ENCODE data around the gene ITIH3. TPM values are rescaled to one million over a fixed set of nuclear protein-coding genes. Genes with fewer than 3 reads are reported as not detected.

The ITIH3 gene
- total and polyA plus RNA-seq, 2 experiments from 2014 or later = 63.3 to 66.9 TPM

DNA sequence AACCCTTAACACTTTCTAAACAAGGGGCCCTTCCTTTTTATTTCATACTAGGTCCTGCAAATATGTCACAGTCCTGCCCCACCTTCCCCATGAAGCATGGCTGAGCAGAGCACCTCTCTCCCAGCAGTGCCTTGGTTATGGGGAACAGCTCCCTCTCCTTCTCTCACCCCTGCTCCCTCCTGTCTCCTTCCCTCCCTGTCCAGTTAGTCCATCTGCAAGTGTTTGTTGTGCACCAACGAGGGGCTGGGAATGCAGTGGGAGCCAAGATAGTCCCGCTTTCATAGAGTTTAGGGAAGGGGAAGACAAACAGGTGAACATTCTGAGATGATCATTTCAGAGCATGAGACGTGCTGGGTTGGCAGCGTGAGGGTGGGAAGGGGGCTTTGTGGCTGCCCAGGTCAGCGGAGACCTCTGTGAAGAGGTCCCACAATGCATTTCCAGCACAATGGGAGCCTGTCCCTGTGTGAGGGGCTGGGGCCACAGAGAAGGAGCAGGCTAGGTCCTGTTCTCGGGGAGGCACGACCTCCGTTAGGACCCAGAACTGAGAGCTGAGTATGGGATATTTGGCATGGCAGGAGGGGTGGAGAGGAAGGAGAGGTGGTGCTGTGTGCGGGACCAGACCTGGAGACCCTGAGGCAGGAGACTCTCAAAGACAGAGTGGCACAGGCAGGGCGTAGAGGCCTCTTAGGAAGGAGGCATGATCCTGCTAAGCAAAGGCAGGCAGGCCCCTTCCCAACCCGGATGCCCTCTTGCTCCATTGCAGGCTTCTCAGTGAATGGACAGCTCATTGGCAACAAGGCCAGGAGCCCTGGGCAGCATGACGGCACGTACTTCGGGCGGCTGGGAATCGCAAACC is 5.5 kb upstream of the ITIH3 start:
- Histone ChIP-seq H3K79me2 (no peaks in the 10 kb centered on the region), H3K36me3 (replicated peaks; ENCODE audit: insufficient read depth, low read depth) (no peaks in the 10 kb centered on the region), H3K27ac (no peak overlapping the region), H3K27me3 (no peaks in the 10 kb centered on the region), H2AFZ (no peak overlapping the region), H3K4me2 (no peak overlapping the region), H3K4me1 (ENCODE audit: insufficient read depth) (no peaks in the 10 kb centered on the region), H3K9me3 (ENCODE audit: low read depth) (no peaks in the 10 kb centered on the region), H4K20me1 (ENCODE audit: insufficient read depth, poor library complexity, severe bottlenecking) (no peaks in the 10 kb centered on the region), H3K4me3 (no peak overlapping the region), H3K9me2 (replicated peaks; ENCODE audit: insufficient read depth) (no peaks in the 10 kb centered on the region)
- WGBS (ENCODE audit: low lambda C conversion rate, missing lambda C conversion rate) = 88% methylated on average over 16 of the region's 16 CpGs
- TF ChIP-seq EZH2phosphoT487 (IDR thresholded peaks at IDR 0.05; ENCODE audit: low read depth, severe bottlenecking, unreplicated experiment) (no peak), EZH2 (IDR thresholded peaks at IDR 0.05; ENCODE audit: borderline replicate concordance) (no peak), CTCF (IDR thresholded peaks at IDR 0.05; ENCODE audit: poor library complexity) (no peak)
- DNase-seq (ENCODE audit: low spot score) = no peak

GRCh38 chr3:52789746-52790040 is 4.9 kb upstream of the ITIH3 start:
- DNase-seq (ENCODE audit: low spot score) = no peak
- no peak for TF ChIP-seq EZH2phosphoT487 (IDR thresholded peaks at IDR 0.05; ENCODE audit: low read depth, severe bottlenecking, unreplicated experiment)
- WGBS (ENCODE audit: low lambda C conversion rate, missing lambda C conversion rate) = 86% methylated on average over 6 of the region's 6 CpGs
- Histone ChIP-seq H2AFZ (no peak overlapping the region), H3K4me3 (no peak overlapping the region), H3K4me1 (ENCODE audit: insufficient read depth) (no peaks in the 10 kb centered on the region), H3K9me2 (replicated peaks; ENCODE audit: insufficient read depth) (no peaks in the 10 kb centered on the region), H3K79me2 (no peaks in the 10 kb centered on the region), H3K36me3 (replicated peaks; ENCODE audit: insufficient read depth, low read depth) (no peaks in the 10 kb centered on the region), H4K20me1 (ENCODE audit: insufficient read depth, poor library complexity, severe bottlenecking) (no peaks in the 10 kb centered on the region), H3K27me3 (no peaks in the 10 kb centered on the region), H3K9me3 (ENCODE audit: low read depth) (no peaks in the 10 kb centered on the region), H3K27ac (no peak overlapping the region), H3K4me2 (no peak overlapping the region)

GRCh38 chr3:52790337-52790736 is 4.3 kb upstream of the ITIH3 start:
- Histone ChIP-seq H3K36me3 (replicated peaks; ENCODE audit: insufficient read depth, low read depth) (no peaks in the 10 kb centered on the region), H3K79me2 (no peaks in the 10 kb centered on the region), H3K9me3 (ENCODE audit: low read depth) (no peaks in the 10 kb centered on the region), H3K27ac (no peak overlapping the region), H2AFZ (no peak overlapping the region), H3K9me2 (replicated peaks; ENCODE audit: insufficient read depth) (no peaks in the 10 kb centered on the region), H3K4me3 (no peak overlapping the region), H3K27me3 (no peaks in the 10 kb centered on the region), H3K4me1 (ENCODE audit: insufficient read depth) (no peaks in the 10 kb centered on the region), H3K4me2 (no peak overlapping the region), H4K20me1 (ENCODE audit: insufficient read depth, poor library complexity, severe bottlenecking) (no peaks in the 10 kb centered on the region)
- 91% methylated on average over 6 of the region's 7 CpGs for WGBS (ENCODE audit: low lambda C conversion rate, missing lambda C conversion rate)
- no peak for DNase-seq (ENCODE audit: low spot score)
- TF ChIP-seq EZH2 (IDR thresholded peaks at IDR 0.05; ENCODE audit: borderline replicate concordance) (no peak), EZH2phosphoT487 (IDR thresholded peaks at IDR 0.05; ENCODE audit: low read depth, severe bottlenecking, unreplicated experiment) (no peak), CTCF (IDR thresholded peaks at IDR 0.05; ENCODE audit: poor library complexity) (no peak)

DNA sequence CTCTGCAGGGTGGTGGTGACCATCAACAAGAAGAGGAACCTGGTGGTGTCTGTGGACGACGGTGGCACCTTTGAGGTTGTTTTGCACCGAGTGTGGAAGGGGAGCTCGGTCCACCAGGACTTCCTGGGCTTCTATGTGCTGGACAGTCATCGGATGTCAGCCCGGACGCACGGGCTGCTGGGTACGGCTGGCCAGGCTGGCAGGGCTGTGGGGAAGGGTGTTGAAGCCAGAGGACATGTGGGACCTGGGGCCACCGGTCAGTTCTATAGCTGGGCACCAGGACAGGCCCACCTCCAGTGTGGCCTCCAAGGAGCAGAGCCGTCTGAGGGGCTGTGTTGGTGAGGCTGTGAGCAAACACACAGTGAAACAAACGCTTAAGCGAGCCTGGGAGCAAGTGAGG is 3.9 kb upstream of the ITIH3 start:
- WGBS (ENCODE audit: low lambda C conversion rate, missing lambda C conversion rate) = 94% methylated on average over 13 of the region's 13 CpGs
- Histone ChIP-seq H3K4me3 (no peak overlapping the region), H2AFZ (no peak overlapping the region)

More for the DNA sequence above, 3.9 kb upstream of the ITIH3 start:
- TF ChIP-seq EZH2 (IDR thresholded peaks at IDR 0.05; ENCODE audit: borderline replicate concordance) (no peak), EZH2phosphoT487 (IDR thresholded peaks at IDR 0.05; ENCODE audit: low read depth, severe bottlenecking, unreplicated experiment) (no peak), CTCF (IDR thresholded peaks at IDR 0.05; ENCODE audit: poor library complexity) (no peak)
- Histone ChIP-seq H3K79me2 (no peaks in the 10 kb centered on the region), H3K27me3 (no peaks in the 10 kb centered on the region), H4K20me1 (ENCODE audit: insufficient read depth, poor library complexity, severe bottlenecking) (no peaks in the 10 kb centered on the region), H3K9me2 (replicated peaks; ENCODE audit: insufficient read depth) (no peaks in the 10 kb centered on the region), H3K4me2 (no peak overlapping the region), H3K27ac (no peak overlapping the region), H3K4me1 (ENCODE audit: insufficient read depth) (no peaks in the 10 kb centered on the region), H3K9me3 (ENCODE audit: low read depth) (no peaks in the 10 kb centered on the region), H3K36me3 (replicated peaks; ENCODE audit: insufficient read depth, low read depth) (no peaks in the 10 kb centered on the region)
- no peak for DNase-seq (ENCODE audit: low spot score)
